ENCODE data around the gene KCNIP4.

- TF ChIP-seq CTCF (optimal IDR thresholded peaks at IDR 0.05 in 1 of 3, IDR thresholded peaks at IDR 0.05 in 1 of 3, conservative IDR thresholded peaks at IDR 0.05 in 1 of 3; ENCODE audit: extremely low read depth in 1 of 3, insufficient read depth in 2 of 3, low read length in 3 of 3) (no peak), EZH2 (IDR thresholded peaks at IDR 0.05; ENCODE audit: low read length) (no peak)
Observed at GRCh38 chr4:21592970-21593670, 355.5 kb downstream of the KCNIP4 start.

All from keratinocyte (primary cell).